ENCODE measurements around the gene VTI1A.

The VTI1A gene

DNA sequence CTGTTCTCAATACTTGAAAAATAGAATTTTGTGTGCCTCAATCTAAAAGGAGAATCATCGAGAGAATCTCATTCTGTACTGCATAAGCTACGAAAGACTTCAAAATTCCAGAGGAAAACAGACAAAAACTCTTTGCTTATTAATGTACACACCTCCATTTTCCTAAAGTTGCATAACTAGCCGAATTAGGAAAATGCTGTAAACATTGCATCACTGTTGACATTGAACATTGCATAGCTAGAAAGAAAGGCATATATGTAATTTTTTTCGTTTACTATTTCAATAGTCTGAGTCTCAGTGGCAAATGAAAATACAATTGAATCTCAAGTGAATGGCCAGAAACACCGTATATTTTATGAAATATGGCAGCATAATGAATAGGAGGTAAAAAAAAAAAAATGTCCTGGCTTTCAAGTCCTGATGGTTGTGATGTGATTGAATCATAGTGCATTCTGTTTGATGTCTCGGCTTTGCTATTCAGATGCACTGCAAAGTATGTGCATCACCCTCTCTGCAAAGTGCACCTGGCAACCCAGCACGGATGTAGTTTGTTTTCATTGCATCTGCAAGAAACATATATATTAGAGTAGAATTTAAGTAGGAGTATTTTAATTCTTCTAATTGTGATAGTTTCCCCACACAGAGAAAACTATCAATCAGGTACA lies 196.7 kb downstream of the VTI1A start:
- no peak for DNase-seq

DNA sequence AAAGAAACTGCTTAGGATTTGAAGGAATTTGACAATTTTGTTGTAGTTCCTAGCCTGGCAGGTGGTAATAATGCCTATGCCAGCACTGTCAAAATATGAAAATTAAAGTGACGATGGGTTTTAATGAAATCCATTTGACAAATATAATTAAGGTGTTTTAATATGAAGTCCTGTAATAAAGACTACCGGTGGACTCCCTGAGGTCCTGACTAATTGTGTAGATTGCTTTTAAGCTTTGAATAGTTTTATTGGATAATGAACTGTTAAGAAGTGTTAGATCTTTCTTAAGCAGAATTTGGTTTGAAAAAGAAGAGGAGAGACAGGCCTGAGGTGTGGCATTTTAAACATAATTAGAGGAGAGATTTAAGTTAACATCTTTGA lies 197.2 kb downstream of the VTI1A start:
- DNase-seq = no peak

DNA sequence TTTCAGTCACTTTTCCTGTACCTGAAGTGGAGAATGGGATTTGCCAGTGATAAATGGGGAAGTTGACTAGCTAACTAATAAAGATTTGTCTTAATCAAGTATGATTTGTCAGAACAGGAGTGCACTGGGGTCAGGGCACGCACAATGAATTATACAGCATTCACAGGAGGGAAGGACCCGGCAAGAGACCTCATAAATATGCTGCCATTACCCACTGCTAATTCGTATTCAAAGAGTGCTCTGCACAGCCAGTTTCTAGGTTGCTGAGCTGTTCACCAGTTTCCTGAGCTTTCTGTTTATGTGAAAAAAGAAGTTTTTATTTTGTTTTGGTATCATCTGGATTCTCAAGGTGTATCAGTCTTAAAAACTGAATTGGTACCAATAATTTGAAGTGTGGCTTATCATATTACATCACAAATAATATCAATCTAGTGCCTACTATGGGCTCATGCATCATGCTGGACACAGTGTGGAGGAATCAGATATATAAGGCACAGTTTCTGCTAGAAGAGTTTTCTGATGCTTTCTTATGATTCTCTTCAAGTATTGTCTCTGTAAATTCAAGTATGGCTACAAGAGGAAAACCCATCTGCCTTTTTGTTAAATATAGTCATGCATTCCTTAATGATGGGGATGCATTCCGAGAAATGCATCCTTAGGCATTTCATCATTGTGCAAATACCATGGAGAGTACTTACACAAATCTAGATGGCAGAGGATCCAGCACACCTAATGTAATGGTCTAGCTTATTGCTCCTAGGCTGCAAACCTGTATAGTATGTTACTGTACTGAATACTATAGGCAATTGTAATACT lies 202.2 kb downstream of the VTI1A start:
- DNase-seq = no peak

DNA sequence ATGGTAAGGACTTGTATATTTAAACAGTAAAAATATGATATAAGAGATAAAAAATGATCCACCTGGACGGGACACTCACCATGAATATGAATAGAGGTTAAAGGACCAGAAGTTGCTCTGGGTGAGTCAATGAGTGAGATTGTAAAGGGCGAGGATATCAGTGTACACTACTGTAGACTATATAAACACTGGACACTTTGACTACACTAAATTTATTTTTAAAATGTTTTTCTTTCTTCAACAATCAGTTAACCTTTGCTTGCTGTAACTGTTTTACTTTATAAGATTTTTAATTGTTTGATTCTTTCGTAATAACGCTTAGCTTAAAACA lies 202.8 kb downstream of the VTI1A start:
- DNase-seq = no peak

DNA sequence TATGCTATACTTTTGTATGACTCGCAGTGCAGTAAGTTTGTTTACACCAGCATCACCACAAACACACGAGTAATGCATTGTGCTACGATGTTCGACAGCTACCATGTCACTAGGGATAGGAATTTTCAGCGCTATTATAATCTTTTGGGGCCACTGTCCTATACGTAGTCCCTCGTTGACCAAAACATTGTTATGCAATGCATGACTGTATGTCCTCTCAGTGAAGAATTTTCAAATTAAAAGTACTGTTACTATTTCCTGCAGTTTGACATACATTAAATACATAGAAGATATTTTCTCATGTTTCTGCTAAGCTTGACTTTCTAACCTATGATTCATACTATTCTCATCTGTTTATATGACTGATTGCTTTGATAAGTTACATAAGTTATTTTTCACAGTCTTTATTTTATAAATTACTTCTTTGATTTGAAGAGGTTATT lies 203.6 kb downstream of the VTI1A start:
- DNase-seq = no peak

DNA sequence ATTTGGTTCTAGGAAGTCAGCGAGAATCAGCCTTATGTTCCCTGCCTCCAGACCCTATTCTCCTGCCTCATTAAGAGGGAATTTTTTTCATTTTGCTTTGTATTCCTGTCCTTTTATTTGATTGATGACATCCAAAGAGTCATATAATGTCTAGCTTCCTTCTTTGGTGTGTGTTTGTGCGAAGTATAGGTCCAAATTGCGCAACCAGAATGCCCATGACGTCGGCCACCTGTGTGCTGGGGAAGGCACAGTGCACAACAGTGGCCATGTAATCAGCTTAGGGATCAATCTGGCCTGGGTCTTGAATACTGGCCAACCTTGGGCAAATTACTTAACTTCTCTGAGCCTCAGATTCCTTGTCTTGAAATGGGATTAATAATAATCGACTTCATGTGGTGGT lies 206.2 kb downstream of the VTI1A start:
- no peak for DNase-seq

DNA sequence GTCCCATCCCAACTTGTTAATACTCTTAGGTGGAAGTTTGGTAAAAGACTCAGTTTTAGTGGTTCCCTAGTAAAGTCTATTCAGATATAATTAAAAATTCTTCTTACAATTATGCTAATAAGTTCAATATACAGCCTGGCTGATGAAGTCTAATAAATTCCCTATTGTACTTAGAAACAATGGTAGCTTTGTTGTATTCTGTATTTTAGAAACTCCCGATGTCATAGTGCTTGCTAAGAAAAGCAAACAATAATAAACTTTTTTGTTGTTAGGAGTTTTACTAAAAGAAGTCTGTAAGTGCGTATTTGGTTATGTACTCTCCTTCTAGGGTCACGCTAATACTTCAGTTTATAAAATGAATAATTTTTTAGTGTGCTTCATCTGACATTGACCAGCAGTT lies 206.8 kb downstream of the VTI1A start:
- no peak for DNase-seq

DNA sequence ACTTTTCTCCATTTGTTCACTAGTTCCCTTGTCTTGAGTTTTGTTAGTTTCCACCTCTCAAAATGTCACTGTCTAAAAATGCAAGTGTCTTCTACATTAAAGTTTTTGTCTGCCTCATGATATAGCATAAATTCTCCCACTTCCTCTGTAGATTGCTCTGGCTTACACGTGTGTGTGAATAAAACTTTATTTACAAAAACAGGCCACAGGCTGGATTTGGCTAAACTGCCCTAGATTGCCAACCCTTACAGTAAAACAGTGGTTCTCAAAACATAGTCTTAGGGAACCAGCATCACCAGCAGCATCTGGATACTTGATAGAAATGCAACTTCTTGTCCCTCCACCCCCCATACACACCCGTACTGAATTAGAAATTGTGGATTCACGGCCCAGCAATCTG lies 207.8 kb downstream of the VTI1A start:
- no peak for DNase-seq

DNA sequence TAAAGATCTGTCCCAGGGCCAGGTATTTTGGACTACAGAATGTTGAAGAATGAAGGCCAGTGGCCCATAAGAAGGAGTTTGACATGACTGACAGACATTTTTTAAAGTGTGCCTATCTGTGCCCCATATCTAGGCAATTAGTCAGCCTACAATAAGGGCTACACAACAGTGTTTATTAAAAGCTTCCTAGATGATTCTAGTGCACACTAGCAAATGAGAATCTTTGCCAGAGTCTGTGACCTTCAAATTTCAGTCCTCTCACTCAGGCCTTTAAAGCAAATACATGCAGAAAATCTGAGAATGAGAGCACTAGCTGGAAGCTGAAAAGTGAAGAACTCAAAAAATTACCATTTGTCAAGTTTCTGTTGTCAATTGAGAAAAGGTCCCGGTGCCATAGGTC lies 208.7 kb downstream of the VTI1A start:
- DNase-seq = no peak

DNA sequence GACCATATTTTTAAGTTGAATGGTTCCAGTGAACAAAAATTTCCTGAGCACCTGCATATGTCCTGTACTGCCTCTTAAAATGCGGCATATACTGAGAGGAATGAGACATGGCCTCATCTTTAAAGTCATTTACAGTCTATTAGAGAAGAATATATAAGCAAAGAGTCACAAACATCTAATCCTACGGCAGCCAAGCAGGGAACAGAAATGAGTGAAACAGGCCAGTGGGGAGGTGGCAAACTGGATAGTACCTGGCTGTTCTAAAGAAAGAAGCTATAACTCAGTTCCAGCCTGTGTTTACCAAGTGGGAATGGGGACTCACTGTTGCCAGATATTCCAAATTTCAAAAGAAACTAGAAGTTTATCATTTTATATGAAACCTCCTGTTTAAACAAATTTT lies 211.4 kb downstream of the VTI1A start:
- DNase-seq = no peak

DNA sequence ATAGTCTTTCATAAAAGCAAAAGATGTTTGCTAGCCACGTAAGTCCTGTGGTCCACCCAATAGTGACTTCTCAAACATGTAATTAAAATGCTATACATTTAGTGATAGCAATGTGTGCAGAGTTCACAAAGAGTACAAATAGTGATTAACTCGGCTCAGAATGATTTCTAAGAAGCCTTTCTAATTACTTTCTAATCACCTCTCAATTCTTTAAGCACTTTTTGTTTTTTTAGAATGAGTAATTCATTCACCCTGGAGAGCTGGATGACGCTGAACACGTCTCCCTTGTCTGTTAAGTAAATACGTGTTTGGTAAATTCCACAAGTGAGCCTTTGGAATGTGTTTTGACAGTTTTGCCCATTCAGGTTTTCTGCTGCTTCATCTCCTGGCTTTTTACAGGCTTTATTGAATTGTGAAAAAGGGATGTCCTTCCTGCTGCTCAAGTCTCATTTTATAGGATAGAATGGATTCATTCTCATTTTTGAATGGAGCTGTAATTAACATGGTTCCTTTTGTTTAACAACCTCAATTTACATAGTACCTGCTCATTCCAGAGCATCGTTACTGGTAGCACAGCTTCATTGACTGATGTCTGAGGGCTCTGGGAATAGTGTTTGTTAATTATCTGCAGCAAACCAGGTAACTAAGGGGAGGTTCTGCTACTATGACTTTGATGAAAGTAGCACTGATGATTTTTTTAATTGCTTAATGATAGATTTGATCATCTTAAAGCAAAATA lies 212.1 kb downstream of the VTI1A start:
- DNase-seq = no peak

DNA sequence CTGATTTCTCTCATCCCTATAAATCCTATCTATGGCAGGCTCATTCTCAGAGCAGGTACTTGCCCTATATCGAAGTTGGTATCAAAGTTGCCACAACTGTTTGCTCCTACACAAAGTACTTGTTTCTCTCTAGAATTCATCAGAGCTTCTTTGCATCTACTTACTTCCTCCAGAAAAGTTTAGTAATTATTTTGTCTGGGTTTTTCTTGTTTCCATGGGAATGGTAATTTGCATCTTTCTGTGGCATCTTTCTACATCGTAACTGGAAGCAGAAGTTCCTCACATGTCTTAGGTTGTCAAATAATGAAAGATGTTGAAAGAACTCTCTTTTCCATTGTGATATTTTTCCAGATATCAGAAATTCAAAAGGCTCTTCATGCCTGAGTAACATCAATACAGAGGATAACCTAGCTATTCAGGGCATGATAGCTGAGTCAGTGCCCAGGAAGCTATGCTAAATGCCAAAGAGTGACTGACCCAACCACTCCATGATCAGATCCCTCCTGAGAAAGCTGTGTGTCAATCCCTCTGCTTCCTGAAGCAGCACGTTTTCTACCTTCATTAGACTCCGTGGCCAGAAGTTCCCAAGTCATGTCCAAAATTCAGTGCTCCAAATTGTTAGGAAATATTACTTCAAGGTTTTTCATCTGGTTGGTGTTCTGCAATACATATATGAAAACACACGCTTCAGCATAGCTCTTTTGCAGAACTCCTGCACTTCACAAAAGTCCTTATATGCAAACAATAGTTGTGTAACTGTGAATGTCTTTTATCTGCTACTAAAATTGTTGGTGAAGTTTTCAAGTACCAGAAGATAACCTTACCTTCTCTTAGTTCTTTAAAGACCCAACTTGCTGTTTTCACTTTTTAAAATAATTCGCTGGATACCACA lies 216.5 kb downstream of the VTI1A start:
- DNase-seq = no peak

DNA sequence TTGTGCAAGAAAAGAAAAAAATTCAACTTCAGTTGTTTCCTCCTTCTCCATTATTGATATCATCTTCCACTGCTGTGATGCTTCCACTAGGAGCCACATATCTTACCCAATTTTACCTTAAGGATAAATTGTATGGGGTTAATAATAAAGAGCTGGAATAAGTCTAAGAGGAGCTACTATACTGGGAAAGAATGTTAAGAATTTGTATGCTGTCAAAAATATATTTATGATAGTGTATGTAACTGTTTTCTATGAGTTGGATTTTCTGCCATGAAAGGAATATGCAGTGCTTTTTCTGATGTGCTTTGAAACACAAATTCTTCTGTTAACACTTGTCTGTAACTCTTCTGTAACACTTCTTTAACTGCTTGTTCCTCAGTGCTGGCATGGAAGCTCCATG lies 219.1 kb downstream of the VTI1A start:
- no peak for DNase-seq

DNA sequence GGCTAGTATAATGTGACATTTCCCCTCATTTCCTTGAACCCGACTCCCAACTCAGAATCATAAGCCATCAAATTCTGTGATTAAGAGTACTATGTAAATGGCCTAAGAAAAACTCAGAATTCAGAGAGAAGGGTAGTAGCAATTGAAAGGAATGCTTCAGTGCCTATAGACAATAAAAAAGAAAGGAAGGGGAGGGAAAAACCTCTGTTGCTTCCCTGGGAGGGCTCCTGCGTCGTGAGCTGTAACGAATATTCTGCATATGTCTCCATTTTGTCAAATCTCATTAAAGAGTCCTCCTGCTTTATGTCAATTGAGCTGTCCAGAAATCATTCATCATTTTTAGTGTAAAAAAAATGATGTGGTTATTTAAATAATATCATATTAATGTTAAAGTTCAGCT lies 223.0 kb downstream of the VTI1A start:
- DNase-seq = no peak

DNA sequence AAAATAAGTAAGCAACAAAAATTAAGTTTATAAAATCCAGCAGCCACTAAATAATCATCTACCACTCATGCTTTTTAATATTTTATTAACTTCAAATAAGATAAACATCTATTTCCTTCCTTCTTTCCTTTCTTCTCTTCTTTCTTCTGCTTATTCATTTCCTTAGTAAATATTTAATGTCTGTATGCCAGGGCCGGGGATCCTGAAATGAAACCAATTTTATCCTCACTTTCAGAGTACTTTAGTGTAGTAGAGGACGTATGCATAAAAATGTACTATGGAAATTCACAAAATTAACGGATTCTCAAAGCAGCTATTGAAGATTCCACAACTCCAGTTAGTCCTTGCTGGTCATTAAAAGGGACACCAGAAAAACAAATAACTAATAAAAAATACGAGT lies 224.7 kb downstream of the VTI1A start:
- no peak for DNase-seq

DNA sequence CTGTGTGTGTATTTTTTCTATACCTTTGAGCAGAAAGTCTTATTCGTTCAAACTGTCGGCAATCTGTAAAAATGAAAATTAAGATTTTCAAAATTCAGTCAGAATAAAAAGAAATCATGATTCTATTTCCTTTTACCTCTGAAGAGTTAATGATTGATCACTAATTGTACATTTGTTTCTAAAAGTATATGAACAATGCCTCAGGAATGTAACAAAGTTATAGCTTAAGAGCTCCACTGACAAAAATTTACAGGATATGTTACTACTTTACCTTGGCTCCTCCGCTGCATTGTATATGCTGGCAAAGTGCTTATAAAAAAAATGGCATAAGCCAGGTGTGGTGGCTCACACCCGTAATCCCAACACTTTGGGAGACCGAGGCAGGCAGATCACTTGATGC lies 225.7 kb downstream of the VTI1A start:
- no peak for DNase-seq

DNA sequence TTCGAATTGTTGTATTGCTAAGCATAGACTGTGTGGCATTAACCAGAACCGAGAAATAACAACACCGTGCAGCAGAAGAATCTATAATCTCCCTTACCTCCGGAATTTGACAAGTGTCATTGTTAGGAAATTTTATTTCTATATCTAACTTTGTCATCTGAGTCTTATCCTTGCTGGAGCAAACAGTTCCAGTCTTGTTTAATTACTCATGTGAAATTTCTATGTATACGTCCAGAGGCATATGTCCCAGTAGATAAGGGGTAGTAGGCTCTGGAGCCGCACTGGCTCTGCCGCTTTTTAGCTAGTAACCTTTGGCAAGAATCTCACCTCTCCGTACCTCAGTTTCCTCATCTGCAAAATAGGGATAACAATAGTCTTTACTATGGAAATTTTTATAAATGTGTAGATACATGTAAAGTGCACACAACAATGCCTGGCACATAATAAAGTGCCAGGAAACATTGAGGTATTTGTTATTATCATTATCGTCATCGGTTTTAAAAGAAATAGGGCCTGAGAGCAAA lies 228.6 kb downstream of the VTI1A start:
- no peak for DNase-seq

DNA sequence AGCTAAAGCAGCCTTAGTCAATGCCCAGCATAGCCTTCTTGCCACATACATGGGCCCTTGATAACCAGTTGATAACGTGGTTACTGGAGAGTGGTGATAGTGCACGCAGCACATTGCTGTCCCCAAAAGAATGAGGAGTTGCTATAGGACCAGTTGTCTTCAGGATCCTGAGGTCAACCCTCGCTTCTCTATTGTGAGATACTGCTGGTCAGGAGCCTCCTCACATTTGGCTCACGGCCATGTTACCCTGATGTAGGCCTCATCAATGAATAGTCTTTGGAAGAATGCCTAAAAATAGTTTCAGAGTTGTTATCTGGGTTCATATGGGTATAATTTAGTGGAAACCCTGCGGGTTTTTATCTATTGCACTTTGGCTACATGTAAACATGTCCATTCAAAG lies 230.7 kb downstream of the VTI1A start:
- no peak for DNase-seq

DNA sequence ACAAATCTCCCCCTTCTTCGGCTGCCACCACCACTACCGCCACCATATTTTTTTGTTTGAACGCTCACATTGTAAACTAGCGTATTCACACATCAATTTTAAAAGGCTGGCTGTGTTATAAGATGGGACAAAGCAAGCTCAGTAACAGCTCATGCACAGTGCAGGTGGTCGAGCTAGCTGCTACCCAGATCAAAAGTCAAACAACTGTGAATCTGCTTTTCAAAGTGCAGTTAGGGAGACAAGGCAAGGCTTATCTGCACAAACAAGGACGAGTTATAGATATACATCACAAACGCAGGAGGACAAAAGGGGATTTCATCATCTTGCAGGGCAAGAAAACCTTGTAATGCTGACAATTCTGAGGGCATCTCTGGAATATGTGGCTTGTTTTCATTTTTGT lies 231.6 kb downstream of the VTI1A start:
- DNase-seq = peak in 1 of 2 experiments; percentile 2

DNA sequence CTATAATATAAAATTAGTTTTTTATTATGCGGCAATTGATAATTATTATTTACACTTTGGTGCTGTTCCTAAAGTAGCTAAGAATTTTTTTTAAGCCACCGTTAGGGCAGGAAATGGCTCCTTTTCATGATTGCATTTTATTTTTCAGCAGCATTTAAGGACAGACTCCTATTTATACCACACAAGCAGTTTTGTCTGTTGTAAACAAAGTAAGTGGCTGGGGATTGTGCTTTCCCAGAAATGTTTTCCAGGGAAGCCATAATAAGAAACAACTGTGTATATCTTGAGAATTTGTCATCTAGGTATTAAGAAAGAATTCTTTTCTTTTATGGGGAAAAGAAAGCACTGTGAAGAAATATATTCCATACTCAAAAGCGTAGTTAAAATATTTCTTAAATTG lies 232.0 kb downstream of the VTI1A start:
- no peak for DNase-seq

DNA sequence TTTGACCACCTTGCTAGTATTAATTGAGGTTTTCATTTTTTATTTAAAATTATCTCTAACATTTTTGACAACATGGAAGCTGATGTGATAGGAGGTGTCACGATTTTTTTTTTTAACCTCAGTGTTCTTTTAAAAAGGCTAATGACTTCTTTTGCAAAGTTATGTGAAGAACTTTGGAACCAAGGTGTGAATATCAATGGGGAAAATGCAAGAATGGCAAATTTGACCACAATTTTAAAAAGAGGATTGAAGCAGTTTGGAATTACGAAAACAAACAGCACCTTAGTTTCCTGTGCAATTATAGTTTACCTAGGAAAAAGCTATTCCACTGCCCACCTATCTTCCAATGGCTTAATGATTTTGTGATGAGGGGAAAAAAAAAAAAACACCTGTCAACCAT lies 232.4 kb downstream of the VTI1A start:
- no peak for DNase-seq

DNA sequence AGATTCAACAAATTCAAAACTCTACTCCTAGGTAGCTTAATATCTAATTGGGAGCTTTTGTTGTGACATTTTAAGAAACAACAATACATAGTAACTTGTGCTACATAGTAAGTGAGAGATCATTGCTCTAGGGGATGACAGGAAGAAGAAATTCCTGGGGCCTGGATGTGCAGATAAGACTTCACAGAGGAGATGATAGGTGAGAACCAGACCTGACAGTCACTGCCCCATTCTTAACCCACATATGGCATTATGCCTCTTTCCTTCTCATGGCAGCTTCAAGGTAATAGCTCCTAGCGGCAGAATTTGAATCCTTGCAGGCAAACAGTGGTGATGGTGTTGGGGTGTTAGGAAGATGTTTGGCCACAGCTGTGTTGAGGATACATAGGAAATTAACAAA lies 233.6 kb downstream of the VTI1A start:
- DNase-seq = no peak

DNA sequence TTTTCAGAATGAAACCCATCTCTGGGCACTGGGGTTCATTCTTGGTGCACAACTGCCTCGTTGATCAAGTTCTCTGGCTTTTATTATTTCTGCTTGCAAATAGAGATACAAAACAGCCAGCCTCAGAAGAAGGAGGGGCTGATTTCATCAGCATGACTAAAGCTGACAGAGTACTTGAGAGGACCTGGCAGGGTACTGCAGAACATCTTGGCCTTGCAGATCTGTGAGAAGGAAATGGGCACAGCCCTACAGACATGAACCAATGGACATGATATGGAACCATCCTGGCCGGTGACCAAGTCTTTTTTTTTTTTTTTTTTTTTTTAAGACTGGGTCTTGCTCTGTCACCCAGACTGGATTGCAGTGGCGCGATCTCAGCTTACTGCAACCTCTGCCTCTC lies 240.6 kb downstream of the VTI1A start:
- DNase-seq = no peak

Data from NCI-H2081 (cell line).